Activated CD8-positive, alpha-beta memory T cell treated with anti-CD3 and anti-CD28 coated beads for 1 hour (primary cell): ENCODE measurements around the gene NPM1.

ENCODE experiments used
- DNase-seq, 2 donors: peaks; one replicate each; pipeline ENCODE4 v3.0.0-alpha.2; 2020; ENCODE audit warnings: low read depth in 1 of 2; ENCODE audit errors: extremely low read depth in 1 of 2

Gene NPM1

GRCh38 chr5:171447226-171447625, 59.6 kb downstream of the NPM1 start:
- no peak for DNase-seq

- DNase-seq, result no peak
Measured at GRCh38 chr5:171449426-171449825, 61.8 kb downstream of the NPM1 start.

GRCh38 chr5:171450423-171451331, 63.0 kb downstream of the NPM1 start:
- peak in 1 of 2 donors; percentile 3 for DNase-seq

GRCh38 chr5:171451421-171451820, 63.8 kb downstream of the NPM1 start:
- DNase-seq, result no peak

GRCh38 chr5:171453056-171453725, 65.5 kb downstream of the NPM1 start:
- DNase-seq, result no peak

GRCh38 chr5:171453988-171454387, 66.3 kb downstream of the NPM1 start:
- DNase-seq, result no peak

GRCh38 chr5:171454549-171454948, 66.9 kb downstream of the NPM1 start:
- DNase-seq, result no peak

- DNase-seq, result no peak
Measured at GRCh38 chr5:171455522-171455921, 67.9 kb downstream of the NPM1 start.

GRCh38 chr5:171457208-171457981, 69.7 kb downstream of the NPM1 start:
- no peak for DNase-seq

GRCh38 chr5:171459839-171460238, 72.2 kb downstream of the NPM1 start:
- DNase-seq, result no peak
